Body of pancreas (tissue), 4 donors: ENCODE measurements around the gene TRERF1. TPM values are rescaled to one million over a fixed set of nuclear protein-coding genes. Genes with fewer than 3 reads are reported as not detected.

Experiments used
- ATAC-seq: fragments of 150-250 bp; one replicate; pipeline ENCODE4 v1.9.1; 2016
- DNase-seq, 4 donors: peaks; one replicate each; pipeline ENCODE4 v3.0.0-alpha.2; 2019
- H3K27ac ChIP-seq, 4 donors: fragments of 200-600 bp; sonication (generic); 1 replicate in 3 of 4; 2 replicates in 1 of 4; pipeline versions ENCODE4 v1.5.1 to v1.6.1; 2016 to 2019; ENCODE audit warnings: mild to moderate bottlenecking in 1 of 4, mixed read lengths in 1 of 4, moderate library complexity in 1 of 4
- H3K27me3 ChIP-seq, 2 donors: fragments of 200-600 bp; sonication (generic); one replicate each; pipeline ENCODE4 v1.6.0; 2016; ENCODE audit warnings: mild to moderate bottlenecking in 1 of 2
- H3K36me3 ChIP-seq, 2 donors: fragments of 200-600 bp; sonication (generic); replicated peaks in 1 of 2; 2 replicates each; pipeline ENCODE4 v1.5.1; 2016; ENCODE audit warnings: low read depth in 2 of 2; ENCODE audit not compliant: insufficient read depth in 1 of 2
- H3K4me1 ChIP-seq: fragments of 200-600 bp; sonication (generic); one replicate; pipeline ENCODE4 v1.6.0; 2016
- H3K4me3 ChIP-seq, 2 donors: fragments of 200-600 bp; sonication (generic); 1 replicate in 1 of 2; 2 replicates in 1 of 2; pipeline ENCODE4 v1.5.1; 2016 to 2019
- H3K9me3 ChIP-seq, 3 donors: fragments of 200-600 bp; sonication (generic); 1 replicate in 2 of 3; 2 replicates in 1 of 3; pipeline ENCODE4 v1.5.1; 2016
- CTCF ChIP-seq, 7 experiments: fragments of 450-650 bp in 4 of 7; fragments of 200-600 bp in 3 of 7; sonication (generic) in 3 of 7; IDR thresholded peaks; one replicate each; pipeline ENCODE4 v1.5.1; 2016 to 2019; ENCODE audit warnings: antibody characterized with exemption in 7 of 7
- POLR2A ChIP-seq, 3 donors: fragments of 450-650 bp; IDR thresholded peaks; one replicate each; pipeline ENCODE4 v1.6.1; 2016; ENCODE audit warnings: antibody characterized with exemption in 3 of 3, mild to moderate bottlenecking in 2 of 3
- WGBS, 2 donors: methylation state at CpG; one replicate each; pipeline ENCODE4 v1.1.5; 2017; 5-methylcytosine and 5-hydroxymethylcytosine counted together
- intact Hi-C: fragments of 100-400 bp; cut with DNase I; formaldehyde crosslinking; loops from one replicate; pipeline ENCODE4 v1.15.1; 2023
- total RNA-seq, 2 donors: library from RNA; depleted of rRNA; stranded (reverse); fragments of >200 nt; gene quantifications; one replicate each; pipeline ENCODE4 v1.1.0, GENCODE V29; 2016

Gene TRERF1
- total RNA-seq, 2 donors from 2014 or later, result 2.3 to 3.4 TPM

DNA sequence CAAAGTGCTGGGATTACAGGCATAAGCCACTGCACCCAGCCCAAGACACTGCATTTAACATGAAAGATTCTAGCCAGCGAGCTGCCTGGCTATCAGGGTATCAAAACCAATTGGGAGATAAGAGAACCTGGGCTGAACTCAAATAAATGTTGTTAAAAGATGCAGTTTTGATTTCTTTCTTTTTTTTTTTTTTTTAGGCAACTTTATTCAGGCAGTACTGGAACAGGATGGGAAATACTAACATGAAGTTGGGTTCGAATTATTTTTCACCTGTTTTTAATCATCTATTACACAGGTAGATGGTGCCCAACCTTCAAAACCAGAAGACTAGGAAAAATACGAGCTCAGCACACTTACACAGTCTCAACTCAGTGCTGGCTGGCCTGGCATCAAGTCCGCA, 63.7 kb downstream of the TRERF1 start:
- H3K9me3 ChIP-seq, result no peaks in the 10 kb centered on the region
- H3K27ac ChIP-seq, result no peak overlapping the region
- DNase-seq (no peak), ATAC-seq (no peak)
- peaks cover 1% of the 10 kb centered on the region for H3K4me1 ChIP-seq
- H3K27me3 ChIP-seq, result no peaks in the 10 kb centered on the region
- TF ChIP-seq CTCF (IDR thresholded peaks at IDR 0.05) (no peak), POLR2A (IDR thresholded peaks at IDR 0.05) (no peak)
- no peaks in the 10 kb centered on the region for H3K36me3 ChIP-seq
- no peak overlapping the region for H3K4me3 ChIP-seq
- WGBS, 2 donors, result 90 to 92% methylated on average over 4 of the region's 4 CpGs
- intact Hi-C loops, result no loop called here

DNA sequence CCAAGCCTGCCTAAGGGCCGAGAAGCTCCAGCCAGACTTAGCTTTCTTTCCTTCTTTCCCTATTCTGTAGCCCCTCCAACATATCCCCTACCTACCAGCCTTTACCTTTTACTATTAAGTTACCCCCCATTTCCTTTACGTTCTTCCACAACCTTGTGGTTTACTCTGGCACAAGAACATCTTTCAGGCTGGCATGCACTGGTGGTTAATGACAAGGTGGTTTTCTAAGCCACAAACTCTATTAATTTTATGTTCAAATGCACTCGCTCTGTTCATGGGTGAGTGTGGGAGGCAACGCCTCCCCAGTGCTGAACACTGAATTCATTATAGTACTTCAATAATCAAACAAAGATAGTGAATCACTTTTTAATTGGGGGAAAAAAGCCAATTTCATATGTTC, 64.4 kb downstream of the TRERF1 start:
- intact Hi-C loops, result no loop called here
- ATAC-seq (no peak), DNase-seq (no peak)
- Histone ChIP-seq H3K27ac (no peak overlapping the region), H3K9me3 (no peaks in the 10 kb centered on the region), H3K4me1 (no peaks in the 10 kb centered on the region), H3K27me3 (no peaks in the 10 kb centered on the region), H3K4me3 (no peak overlapping the region), H3K36me3 (no peaks in the 10 kb centered on the region)
- WGBS, 2 donors, result 72 to 74% methylated on average over 4 of the region's 4 CpGs
- no peak for TF ChIP-seq CTCF (IDR thresholded peaks at IDR 0.05)

DNA sequence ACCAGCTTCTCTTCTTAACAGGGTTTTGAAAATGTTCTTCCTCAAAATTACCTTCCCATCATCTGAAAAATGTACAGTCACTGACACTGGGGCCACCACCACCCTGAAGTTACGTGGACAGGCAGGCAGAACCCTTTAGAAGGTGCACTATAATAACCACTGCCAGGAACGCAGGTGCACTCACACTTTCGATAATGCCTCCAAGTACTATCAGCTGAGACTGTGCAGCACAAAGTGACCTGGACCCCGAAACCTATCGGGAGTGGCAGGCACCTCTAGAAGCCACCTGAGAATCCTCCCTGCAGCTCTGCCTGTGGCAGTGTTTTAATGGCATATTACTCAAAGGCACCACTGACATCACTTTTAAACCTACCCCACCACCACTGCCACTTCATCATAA, 66.4 kb downstream of the TRERF1 start:
- no peaks in the 10 kb centered on the region for H3K27me3 ChIP-seq
- DNase-seq (no peak), ATAC-seq (no peak)
- H3K4me1 ChIP-seq, result no peaks in the 10 kb centered on the region
- no peak overlapping the region for H3K4me3 ChIP-seq
- no peak overlapping the region for H3K27ac ChIP-seq
- no peaks in the 10 kb centered on the region for H3K36me3 ChIP-seq
- WGBS, 2 donors, result 78 to 85% methylated on average over 5 of the region's 5 CpGs
- intact Hi-C loops, result no loop called here
- TF ChIP-seq POLR2A (IDR thresholded peaks at IDR 0.05) (no peak), CTCF (IDR thresholded peaks at IDR 0.05) (no peak)
- no peaks in the 10 kb centered on the region for H3K9me3 ChIP-seq

- ATAC-seq (no peak), DNase-seq (no peak)
- Histone ChIP-seq H3K4me3 (no peak overlapping the region), H3K27me3 (no peaks in the 10 kb centered on the region), H3K9me3 (no peaks in the 10 kb centered on the region), H3K27ac (no peak overlapping the region), H3K4me1 (no peaks in the 10 kb centered on the region), H3K36me3 (no peaks in the 10 kb centered on the region)
- 79 to 83% methylated on average over 6 of the region's 6 CpGs for WGBS, 2 donors
- no peak for TF ChIP-seq POLR2A (IDR thresholded peaks at IDR 0.05)
- no peak for TF ChIP-seq CTCF (IDR thresholded peaks at IDR 0.05)
- intact Hi-C loops, result no loop called here
These were observed 68.1 kb downstream of the TRERF1 start for GRCh38 chr6:42383421-42384205.

DNA sequence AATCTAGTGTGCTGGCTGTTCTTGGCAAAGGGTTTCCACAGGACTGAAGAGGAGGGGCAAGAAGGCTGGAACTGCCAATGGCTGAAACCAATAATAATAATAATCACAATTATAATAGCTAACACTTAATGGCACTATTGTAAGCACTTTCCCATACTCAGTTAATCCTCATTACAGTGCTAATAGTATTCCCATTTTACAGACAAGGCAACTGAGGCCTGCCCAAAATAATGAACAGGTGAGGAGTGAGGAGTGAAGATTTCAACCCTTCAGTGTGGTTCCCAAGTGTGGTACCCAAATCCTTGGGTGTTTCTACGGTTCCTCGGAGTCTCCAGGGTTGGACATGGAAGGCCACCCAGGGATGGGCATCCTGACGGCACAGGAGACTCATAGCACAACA, 69.9 kb downstream of the TRERF1 start:
- no peak for ATAC-seq
- intact Hi-C loops, result no loop called here
- Histone ChIP-seq H3K36me3 (no peaks in the 10 kb centered on the region), H3K4me1 (no peaks in the 10 kb centered on the region), H3K27ac (no peak overlapping the region), H3K4me3 (no peak overlapping the region), H3K27me3 (no peaks in the 10 kb centered on the region), H3K9me3 (no peaks in the 10 kb centered on the region)
- WGBS, 2 donors, result 89 to 93% methylated on average over 2 to 3 of the region's 3 CpGs
- no peak for TF ChIP-seq POLR2A (IDR thresholded peaks at IDR 0.05)
- no peak for TF ChIP-seq CTCF (IDR thresholded peaks at IDR 0.05)
- no peak for DNase-seq
